HG03457 (cell line): ENCODE results near the gene SMARCAL1.
"Not testable (repeated sequence)": the region's sequence is repeated elsewhere in the genome, so short reads cannot be mapped to it uniquely, and the experiment has no call there.

Experiments
- ATAC-seq: cut with Tn5 transposase; IDR thresholded peaks from one replicate; pipeline ENCODE4 v1.9.1; 2021; ENCODE audit warnings: moderate number of reproducible peaks; ENCODE audit not compliant: unreplicated experiment

Gene SMARCAL1

DNA sequence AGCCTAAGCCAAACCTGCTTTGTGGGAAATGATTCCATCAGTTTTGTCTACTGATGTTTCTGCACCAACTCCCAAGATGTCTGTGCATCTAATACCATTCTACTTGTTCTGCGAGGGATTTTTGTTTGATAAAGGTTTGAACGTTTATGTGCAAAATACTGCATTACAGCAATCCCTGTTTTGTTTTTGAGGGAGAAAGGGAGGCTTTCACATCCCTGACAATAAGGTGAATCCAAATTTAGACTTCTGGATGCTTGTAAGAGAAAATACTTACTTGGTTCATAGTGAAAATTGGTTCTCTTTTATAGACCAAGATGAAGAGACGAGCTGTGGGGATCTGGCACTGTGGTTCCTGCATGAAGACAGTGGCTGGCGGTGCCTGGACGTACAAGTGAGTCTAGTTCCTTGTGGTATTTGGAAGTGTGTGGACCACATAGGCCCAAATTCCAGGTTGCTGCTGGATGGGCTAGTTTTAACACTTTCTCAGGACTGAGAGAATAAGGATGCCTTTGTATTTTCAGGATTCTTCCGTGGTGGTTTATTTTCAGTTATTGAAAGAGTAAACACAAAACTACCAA, 87.4 kb downstream of the SMARCAL1 start:
- ATAC-seq: no peak

DNA sequence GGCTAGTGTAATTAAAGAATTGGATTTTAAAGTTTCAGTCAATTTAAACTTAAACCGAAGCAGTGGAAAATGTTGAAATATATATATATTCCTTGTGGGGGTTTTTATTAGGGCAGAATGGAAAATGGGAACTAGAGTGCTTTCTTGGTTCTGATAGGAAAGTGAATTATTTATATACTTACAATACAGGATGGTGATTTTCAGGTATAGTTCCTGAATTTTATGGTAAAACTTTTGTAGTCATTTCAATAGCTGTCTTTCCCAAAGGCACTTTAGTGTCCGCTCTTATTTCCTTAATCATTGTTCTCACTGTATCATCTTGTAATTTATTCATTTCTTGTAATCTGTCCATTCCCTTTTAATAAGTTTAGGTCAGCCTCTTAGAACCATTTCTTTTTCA, 88.3 kb downstream of the SMARCAL1 start:
- no peak for ATAC-seq

DNA sequence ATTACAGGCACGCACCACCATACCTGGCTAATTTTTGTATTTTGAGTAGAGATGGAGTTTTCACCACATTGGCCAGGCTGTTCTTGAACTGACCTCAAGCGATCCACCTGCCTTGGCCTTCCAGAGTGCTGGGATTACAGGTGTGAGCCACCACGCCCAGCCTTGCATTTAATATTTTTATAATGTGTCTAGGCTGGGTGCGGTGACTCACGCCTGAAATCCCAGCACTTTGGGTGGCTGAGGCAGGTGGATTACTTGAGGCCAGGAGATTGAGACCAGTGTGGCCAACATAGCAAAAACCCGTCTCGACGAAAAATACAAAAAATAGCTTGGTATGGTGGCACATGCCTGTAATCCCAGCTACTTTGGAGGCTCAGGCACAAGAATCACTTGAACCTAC, 89.6 kb downstream of the SMARCAL1 start:
- ATAC-seq: no peak

DNA sequence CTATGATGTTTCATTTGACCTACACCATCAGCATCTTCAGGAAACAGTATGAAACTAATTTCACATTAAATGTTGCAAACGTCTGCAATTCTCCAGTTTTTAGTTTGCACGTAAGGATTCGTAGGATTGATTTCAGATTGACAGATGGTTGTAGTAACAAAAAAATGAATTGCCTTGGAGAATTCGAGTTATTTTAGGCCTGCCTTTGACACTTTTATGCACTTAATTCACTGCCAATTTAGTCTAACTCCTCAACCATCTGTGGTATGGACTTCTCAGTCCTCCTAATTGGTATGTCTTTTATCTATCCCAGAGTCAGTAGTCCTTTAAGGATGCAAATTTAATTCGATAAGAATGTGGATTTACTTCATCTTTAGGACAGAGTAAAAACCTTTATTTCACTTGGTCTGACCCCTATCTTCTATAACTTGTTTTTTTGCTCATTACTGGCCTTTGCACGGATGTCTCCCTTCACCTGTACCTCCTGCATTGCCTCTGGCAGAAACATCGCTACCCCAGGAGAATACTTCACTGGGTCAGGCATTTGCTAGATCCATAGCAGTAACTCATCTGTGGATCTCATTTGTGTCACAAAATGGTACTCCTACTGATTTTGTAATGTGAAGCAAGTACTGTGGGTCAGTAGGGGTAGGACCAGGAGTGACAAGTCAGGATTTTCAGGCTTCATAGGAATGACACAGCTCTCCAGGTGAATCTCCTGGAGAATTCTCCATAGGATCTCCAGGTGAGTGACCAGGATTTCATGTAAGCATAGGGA, 90.3 kb downstream of the SMARCAL1 start:
- ATAC-seq: no peak

DNA sequence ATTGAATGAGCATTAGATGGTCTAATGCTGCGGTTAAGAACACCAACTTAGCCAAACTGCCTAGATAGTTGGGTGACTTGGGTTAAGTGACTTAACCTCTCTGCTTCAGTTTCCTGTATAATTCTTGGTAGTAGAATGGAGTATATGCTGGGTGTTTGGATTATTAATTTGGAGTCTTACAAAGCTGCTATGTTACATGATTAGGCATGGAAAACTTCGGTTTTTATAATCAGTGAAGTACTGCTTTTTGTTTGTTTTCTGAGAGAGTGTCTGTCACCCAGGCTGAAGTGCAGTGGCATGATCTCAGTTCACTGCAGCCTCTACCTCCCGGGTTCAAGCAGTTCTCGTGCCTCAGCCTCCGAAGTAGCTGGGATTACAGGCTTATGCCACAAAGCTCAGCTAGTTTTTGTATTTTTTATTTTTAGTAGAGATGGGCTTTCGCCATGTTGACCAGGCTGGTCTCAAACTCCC, 90.9 kb downstream of the SMARCAL1 start:
- no peak for ATAC-seq

DNA sequence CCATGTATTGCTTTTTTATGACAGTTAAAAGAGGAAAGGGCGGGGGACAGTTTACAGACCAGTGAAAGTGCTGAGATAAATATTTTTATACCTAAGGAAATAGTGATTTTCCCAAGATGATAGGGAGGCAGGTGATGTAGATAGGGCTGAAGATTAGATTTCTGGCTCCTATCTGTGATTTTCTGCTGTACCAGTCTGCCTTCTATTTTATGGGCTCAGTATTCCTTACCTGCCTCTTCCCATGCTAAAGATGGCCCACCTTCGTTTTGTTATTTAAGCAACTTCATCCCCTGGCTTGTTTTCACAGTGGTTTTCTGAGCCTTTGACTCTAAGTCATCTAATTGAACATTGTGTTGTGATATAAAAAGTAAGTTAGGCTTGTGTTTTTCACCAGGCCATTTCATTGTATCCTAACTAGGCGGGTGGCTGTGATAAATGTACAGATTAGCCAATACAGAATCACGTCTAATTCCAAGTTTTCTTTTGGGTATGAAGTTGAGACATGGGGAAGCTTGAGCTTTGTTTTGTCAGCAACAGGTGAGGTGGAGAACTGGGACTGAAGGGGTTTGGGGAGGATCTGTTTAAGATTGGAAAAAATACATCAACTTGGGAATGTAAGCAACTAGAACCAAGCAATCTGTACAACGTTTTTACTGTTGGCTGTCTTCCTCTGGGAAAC, 91.6 kb downstream of the SMARCAL1 start:
- no peak for ATAC-seq

DNA sequence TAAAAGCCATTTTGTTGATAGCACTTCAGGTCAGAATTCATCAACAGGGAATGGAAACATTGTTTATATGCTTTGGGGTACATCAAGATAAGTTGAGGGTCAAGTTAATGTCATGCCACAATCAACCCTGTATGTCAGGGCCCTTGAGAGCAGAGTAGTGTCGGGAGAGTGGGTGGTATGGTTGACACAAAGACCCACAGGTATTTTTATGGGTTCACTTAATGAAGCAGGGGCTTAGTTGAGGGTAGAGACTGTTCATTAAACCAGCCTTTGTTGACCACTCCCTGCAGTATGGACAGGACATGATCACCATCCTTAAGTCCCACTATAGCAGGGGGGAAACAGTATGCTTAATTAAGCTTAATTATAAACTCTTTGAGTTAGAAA, 92.1 kb downstream of the SMARCAL1 start:
- no peak for ATAC-seq

DNA sequence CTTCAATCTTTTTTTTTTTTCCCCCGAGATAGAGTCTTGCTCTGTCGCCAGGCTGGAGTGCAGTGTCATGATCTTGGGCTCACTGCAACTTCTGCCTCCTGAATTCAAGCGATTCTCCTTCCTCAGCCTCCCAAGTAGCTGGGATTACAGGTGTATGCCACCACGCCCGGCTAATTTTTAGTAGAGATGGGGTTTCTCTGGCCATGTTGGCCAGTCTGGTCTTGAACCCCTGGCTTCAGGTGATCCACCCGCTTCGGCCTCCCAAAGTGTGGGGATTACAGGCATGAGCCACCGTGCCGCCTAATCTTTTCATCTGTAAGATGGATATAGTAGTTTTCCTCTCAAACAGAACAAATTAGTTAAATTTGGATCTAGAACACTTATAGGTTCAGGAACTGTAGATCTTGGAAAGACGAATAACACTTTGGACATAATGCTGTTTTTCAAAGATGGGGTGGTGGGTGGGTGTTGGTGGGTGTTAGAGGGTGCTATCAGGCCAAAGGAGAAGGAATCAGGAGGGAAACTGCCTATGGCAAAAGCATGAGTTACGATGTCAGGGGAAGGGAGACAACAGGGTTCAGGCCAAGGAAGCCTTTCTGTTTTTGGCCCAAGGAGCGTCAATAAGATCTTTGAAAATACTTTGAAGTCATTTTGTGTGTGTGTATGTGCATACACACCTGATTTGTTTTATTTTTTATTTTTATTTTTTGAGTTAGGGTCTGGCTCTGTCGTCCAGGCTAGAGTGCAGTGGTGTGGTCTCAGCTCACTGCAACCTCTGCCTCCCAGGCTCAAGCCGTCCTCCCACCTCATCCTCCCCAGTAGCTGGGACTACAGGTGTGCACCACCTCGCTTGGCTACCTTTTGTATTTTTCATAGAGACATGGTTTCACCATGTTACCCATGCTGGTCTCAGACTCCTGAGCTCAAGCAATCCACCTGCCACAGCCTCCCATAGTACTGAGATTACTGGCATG, 93.1 kb downstream of the SMARCAL1 start:
- ATAC-seq: no peak

DNA sequence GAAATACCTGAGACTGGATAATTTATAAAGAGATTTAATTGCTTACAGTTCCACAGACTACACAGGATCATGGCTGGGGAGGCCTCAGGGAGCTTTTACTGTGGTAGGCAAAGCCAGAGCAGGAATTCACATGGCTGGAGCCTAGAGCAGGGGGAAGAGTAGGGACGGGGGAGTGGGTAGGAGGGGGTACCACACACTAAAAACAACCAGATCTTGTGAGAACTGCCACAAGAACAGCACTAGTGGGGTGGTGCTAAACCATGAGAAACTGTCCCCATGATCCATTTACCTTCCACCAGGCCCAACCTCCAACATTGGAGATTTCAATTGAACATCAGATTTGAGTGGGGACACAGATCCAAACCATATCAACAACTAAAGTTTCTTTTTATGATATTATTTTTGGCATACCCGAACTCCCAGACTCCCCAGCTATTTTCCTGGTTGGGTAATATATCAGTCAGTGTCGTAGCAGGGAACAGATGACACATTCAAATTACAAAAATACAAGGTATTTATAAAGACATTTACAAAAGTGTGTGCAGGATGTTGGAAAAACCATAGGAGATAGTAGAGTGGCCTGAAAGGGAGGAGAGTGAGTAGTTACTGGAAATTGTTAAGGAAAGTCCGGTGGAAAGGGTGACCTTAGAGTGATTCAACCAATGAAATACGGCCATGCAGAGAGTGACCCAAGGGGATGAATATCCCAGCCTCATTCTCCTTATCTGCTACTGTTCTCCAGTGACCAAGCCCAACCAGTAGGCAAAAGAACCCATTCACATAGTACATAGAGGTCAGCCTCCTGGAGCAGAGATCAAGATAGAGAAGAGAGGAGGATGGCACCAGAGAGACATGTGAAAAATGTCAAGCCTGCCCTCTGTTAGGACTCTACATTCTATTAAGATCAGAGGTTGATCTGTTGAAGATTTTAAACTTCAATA, 95.2 kb downstream of the SMARCAL1 start:
- no peak for ATAC-seq

DNA sequence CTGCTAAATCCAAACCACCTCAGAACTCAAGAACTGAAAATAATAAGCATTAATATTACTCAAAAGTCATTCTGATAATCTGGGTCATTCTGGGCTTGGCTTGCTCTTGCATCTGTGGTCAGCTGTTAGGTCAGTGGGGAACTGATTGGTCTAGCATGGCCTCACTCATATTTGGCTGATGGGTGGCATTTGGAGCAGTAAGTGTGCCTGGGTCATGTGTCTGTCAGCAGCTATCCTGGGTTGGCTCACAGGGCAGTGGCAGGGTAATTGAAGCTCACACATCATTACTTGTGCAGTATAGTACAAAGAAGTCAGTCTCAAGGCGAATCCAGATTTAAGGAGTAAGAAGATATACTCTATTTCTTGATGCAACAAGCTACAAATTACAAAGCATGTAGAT, 95.9 kb downstream of the SMARCAL1 start:
- ATAC-seq: no peak

DNA sequence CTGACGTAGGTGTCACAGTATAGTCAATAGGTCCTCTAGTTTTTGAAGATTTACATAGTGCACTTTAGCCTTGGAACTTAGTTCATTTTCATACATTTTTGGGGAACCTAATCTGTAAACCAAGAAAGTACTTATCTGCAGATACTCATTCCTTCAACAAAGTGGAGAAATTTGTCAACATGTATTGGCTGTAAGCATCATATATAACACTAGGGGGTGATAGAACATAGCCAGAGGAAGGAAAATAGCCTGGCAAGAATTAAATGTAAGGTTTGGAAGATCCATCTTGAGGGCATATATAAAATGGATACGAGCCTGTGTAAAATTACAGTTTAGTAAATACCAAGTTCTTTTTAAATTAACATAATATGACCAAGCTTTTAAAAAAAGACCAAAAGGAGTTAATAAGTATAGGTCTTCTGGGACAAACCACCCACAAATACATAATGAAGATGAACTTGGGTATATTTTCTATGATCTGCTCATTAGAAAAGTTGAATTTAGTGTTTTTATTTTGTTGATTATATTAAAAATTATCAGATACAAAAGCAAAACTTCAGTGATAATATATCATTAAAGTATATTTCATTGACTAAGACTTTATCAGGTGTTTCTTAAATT, 104.6 kb downstream of the SMARCAL1 start:
- ATAC-seq: no peak

DNA sequence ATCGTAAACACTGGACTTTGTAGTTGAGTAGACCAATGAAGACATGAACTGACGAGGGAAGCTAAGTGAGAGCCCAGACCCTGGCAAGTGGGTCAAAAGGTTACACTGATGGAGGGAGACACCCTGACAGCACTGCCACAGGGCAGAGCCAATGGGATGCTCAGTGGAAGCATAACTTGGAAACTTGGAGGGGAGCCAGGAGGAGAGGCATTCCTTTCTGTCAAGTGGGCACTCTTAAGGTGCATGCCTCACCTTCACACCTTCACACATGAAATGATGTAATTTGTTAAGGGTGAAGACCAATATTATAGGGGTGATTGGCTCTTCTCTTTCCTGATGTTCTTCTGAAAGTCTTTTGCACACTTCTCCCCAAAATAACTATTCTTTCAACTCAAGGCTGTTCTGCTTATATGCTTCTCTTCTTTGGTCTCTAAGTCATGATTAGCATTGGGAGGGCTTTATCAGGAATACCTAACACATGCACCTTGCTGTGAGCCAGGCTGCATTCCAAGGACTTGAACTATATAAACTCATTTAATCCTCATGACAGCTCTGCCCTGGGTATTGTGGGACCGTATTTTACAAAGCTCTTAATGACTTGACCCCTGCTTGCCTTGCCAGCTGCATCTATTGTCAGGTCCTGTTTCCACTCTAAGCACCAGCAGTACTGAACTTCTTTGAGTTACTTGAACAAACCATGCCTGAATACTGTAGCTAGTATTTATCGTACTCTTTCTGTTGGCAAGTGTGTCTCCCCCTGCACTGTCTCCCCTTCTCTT, 105.4 kb downstream of the SMARCAL1 start:
- no peak for ATAC-seq

GRCh38 chr2:216518566-216519119, 106.4 kb downstream of the SMARCAL1 start:
- not testable (repeated sequence) for ATAC-seq

GRCh38 chr2:216519154-216519762, 107.0 kb downstream of the SMARCAL1 start:
- no peak for ATAC-seq

- no peak for ATAC-seq
Observed at GRCh38 chr2:216520112-216520511, 107.8 kb downstream of the SMARCAL1 start.

GRCh38 chr2:216522892-216523502, 110.7 kb downstream of the SMARCAL1 start:
- no peak for ATAC-seq

GRCh38 chr2:216525972-216526371, 113.7 kb downstream of the SMARCAL1 start:
- no peak for ATAC-seq
